H1 (cell line): ENCODE measurements around the gene RSAD1. TPM values are rescaled to one million over a fixed set of nuclear protein-coding genes. Genes with fewer than 3 reads are reported as not detected.

Source experiments
- GTF2F1 ChIP-seq: IDR thresholded peaks from 2 replicates; pipeline ENCODE4 v1.6.1; 2012; ENCODE audit warnings: low read depth, low read length, improper control_type of control experiment, borderline replicate concordance
- NANOG ChIP-seq: IDR thresholded peaks from 2 replicates; pipeline ENCODE4 v1.6.1; 2011; ENCODE audit warnings: low read length, low read depth, mild to moderate bottlenecking, inconsistent platforms; ENCODE audit not compliant: insufficient read depth, poor library complexity, severe bottlenecking
- SUZ12 ChIP-seq: fragments of 200-600 bp; sonication (generic); IDR thresholded peaks from 2 replicates; pipeline ENCODE4 v1.6.1; 2012; ENCODE audit warnings: mild to moderate bottlenecking, inconsistent platforms, low read length, moderate library complexity, mixed read lengths
- TAF7 ChIP-seq: optimal IDR thresholded peaks from 2 replicates; pipeline ENCODE3; 2011; ENCODE audit warnings: low read depth, mild to moderate bottlenecking, inconsistent platforms, low read length, moderate library complexity, borderline replicate concordance
- polyA plus RNA-seq, 7 experiments: library from polyadenylated mRNA; depleted of rRNA in 3 of 7; stranded (reverse) in 5 of 7; unstranded in 2 of 7; fragments of >200 nt in 5 of 7; fragments of 200-250 nt in 2 of 7; gene quantifications; 1 replicate in 5 of 7; 2 replicates in 1 of 7; 4 replicates in 1 of 7; pipeline versions ENCODE4 v1.2.1 to v1.2.3, GENCODE V29; 2011 to 2013; ENCODE audit warnings: missing spikeins in 2 of 7, mixed read lengths in 2 of 7
- total RNA-seq: library from RNA; stranded (reverse); fragmentation: NEBNext Ultra II Directional; extraction: Animal tissue kit (Norgen Biotek cat#: 25700); gene quantifications from 2 replicates; pipeline ENCODE4 v1.2.1, GENCODE V29; 2021
- TF ChIP-seq, protein P1 (sequence below), 3 experiments: IDR thresholded peaks; 1 replicate in 2 of 3; 2 replicates in 1 of 3; pipeline versions ENCODE4 v1.5.1 to v1.6.1; 2011; ENCODE audit warnings: low read length in 3 of 3, mild to moderate bottlenecking in 3 of 3, inconsistent platforms in 2 of 3, low read depth in 1 of 3, moderate library complexity in 1 of 3; ENCODE audit not compliant: insufficient read depth in 1 of 3; ENCODE audit errors: control extremely low read depth in 1 of 3

The RSAD1 gene
- total and polyA plus RNA-seq, 2 of the 8 experiments (the other 6 are each of a cell fraction or from before 2014, with no cell fraction given), result 17.9 to 33.5 TPM

DNA sequence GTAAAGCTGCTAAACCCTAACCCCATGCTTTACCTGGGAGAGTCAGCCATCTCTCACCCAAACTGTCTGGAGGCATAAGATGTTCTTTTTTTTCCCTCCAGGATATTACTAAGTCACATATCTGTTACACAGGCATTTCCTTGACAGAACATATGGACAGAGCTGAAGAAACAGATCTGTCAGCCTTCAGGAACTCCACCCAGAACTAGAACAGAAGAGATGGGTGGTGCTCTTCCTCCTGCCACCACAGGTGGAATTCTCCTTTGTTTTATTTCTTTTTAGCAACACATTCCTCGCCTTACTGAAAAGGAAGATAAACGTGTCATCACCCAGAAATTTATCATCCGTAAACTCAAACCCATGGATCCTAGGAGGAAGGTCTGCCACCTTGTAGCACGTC lies 38.4 kb downstream of the RSAD1 start (continued):
- TF ChIP-seq TAF7 (no peak), SUZ12 (no peak), GTF2F1 (no peak), NANOG (no peak)
- TF ChIP-seq, protein P1, sequence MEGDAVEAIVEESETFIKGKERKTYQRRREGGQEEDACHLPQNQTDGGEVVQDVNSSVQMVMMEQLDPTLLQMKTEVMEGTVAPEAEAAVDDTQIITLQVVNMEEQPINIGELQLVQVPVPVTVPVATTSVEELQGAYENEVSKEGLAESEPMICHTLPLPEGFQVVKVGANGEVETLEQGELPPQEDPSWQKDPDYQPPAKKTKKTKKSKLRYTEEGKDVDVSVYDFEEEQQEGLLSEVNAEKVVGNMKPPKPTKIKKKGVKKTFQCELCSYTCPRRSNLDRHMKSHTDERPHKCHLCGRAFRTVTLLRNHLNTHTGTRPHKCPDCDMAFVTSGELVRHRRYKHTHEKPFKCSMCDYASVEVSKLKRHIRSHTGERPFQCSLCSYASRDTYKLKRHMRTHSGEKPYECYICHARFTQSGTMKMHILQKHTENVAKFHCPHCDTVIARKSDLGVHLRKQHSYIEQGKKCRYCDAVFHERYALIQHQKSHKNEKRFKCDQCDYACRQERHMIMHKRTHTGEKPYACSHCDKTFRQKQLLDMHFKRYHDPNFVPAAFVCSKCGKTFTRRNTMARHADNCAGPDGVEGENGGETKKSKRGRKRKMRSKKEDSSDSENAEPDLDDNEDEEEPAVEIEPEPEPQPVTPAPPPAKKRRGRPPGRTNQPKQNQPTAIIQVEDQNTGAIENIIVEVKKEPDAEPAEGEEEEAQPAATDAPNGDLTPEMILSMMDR (IDR thresholded peaks at IDR 0.05; ENCODE audit: control extremely low read depth in 1 of 3, insufficient read depth in 1 of 3, low read depth in 1 of 3, low read length in 3 of 3), result no peak
